ENCODE data around the gene PRRC2C.

Gene PRRC2C

DNA sequence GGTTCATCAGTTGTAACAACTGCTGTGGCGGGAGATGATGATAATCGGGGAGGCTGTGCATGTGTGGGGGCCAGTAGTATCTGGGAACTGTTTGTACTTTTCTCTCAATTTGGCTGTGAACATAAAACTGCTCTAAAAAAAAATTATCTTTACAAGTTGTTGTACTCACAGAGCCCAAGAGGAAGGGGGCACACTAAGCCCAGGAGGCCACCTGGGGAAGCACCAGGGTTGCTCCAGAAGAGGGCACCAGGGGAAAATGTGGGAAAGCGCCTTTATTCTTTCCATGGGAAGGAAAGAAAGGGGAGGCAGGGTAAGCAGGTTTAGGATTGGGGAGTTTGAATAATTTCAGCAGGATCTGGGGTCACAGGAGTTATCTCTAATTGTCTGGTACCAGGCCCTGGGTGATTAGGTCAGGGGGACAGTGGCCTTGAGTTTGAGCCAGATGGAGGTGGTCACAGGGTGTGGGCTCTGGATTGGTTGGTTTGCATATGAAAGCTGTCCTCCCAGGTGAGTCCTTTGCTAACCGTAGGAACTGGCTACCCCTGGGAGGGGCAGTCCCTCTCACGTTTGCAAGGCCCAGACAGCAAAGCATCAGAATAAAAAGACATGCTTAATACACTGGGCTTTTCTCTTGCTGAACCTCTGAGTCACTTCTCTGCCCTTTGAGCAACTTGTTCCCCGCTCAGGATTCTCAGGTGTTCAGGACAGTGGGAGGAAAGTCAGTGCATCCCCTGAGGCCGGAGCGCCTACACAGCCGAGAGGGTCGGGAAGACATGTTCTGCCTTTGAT is 155.9 kb downstream of the PRRC2C start:
- DNase-seq: no peak

- no peak for DNase-seq
Measured at GRCh38 chr1:171642197-171642596, 156.9 kb downstream of the PRRC2C start.
